ENCODE measurements around the gene SAP25.

DNA sequence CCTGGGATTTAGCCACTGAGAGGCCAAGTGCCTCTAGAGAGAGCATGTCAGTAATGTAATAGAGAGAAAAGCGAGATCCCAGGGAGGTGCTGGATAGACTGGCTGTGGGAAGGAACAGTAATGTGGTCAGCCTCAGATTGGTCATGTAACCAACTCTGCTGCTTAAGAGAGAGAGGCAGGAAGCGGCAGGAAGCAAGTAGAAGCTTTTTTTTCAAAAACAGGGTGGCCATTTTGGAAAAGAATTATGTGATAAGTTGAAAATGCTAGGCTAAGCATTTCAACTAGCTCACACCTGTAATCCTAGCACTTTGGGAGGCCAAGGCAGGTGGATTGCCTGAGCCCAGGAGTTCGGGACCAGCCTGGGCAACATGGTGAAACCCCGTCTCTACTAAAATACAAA lies 24.7 kb upstream of the SAP25 start:
- TF ChIP-seq YY1 (IDR thresholded peaks at IDR 0.05; ENCODE audit: insufficient read depth, insufficient read length), result no peak
- no peak for TF ChIP-seq ZNF274 (IDR thresholded peaks at IDR 0.05; ENCODE audit: low read depth, low read length)
- no peak for TF ChIP-seq SUZ12 (IDR thresholded peaks at IDR 0.05; ENCODE audit: extremely low read depth, insufficient read depth, insufficient read length)
